NCI-H446 treated with DMSO at 0.1 percent for 48 hours (cell line): ENCODE results near the gene NUP210.

ENCODE experiments used
- DNase-seq: peaks from one replicate; lab custom pipeline; 2025; lab: John Stamatoyannopoulos, UW

The NUP210 gene

GRCh38 chr3:13319564-13320220 is 100.4 kb downstream of the NUP210 start:
- no peak for DNase-seq

GRCh38 chr3:13318626-13319470 is 101.3 kb downstream of the NUP210 start:
- no peak for DNase-seq

GRCh38 chr3:13317596-13318320 is 102.4 kb downstream of the NUP210 start:
- DNase-seq, result no peak

GRCh38 chr3:13316603-13317002 is 103.5 kb downstream of the NUP210 start:
- DNase-seq, result no peak

GRCh38 chr3:13314877-13315276 is 105.2 kb downstream of the NUP210 start:
- no peak for DNase-seq

GRCh38 chr3:13313813-13314212 is 106.3 kb downstream of the NUP210 start:
- DNase-seq, result no peak

GRCh38 chr3:13309004-13309403 is 111.1 kb downstream of the NUP210 start:
- DNase-seq, result no peak

GRCh38 chr3:13308380-13308801 is 111.7 kb downstream of the NUP210 start:
- no peak for DNase-seq

- no peak for DNase-seq
These were observed 113.1 kb downstream of the NUP210 start for GRCh38 chr3:13307041-13307440.

- DNase-seq, result no peak
These were observed 114.5 kb downstream of the NUP210 start for GRCh38 chr3:13305623-13306022.

GRCh38 chr3:13303410-13303809 is 116.7 kb downstream of the NUP210 start:
- DNase-seq, result no peak

GRCh38 chr3:13301286-13301987 is 118.7 kb downstream of the NUP210 start:
- no peak for DNase-seq

GRCh38 chr3:13300546-13301285 is 119.4 kb downstream of the NUP210 start:
- no peak for DNase-seq

- no peak for DNase-seq
These were observed 120.5 kb downstream of the NUP210 start for GRCh38 chr3:13299531-13300155.

- DNase-seq, result no peak
These were observed 123.5 kb downstream of the NUP210 start for GRCh38 chr3:13296662-13297061.

- no peak for DNase-seq
These were observed 125.4 kb downstream of the NUP210 start for GRCh38 chr3:13294442-13295351.

- DNase-seq, result no peak
These were observed 127.7 kb downstream of the NUP210 start for GRCh38 chr3:13292375-13292774.

- DNase-seq, result no peak
These were observed 129.2 kb downstream of the NUP210 start for GRCh38 chr3:13290941-13291340.

- no peak for DNase-seq
These were observed 130.3 kb downstream of the NUP210 start for GRCh38 chr3:13289771-13290285.
